ENCODE data around the gene GRID2. TPM values are rescaled to one million over a fixed set of nuclear protein-coding genes. Genes with fewer than 3 reads are reported as not detected.

The GRID2 gene
- total and polyA plus RNA-seq, 2 of the 13 experiments (the other 11 are each of a cell fraction or from before 2014, with no cell fraction given): not detected

- CTCF ChIA-PET (ENCODE audit: low intra/inter-chr PET ratio, low total read pairs): no interaction called here
- no peak for DNase-seq (ENCODE audit: low spot score)
- BruUV-seq (replicated peaks): no TSS peak
- no peak overlapping the region for H2AFZ ChIP-seq (ENCODE audit: low read length)
- H3K9me3 ChIP-seq (ENCODE audit: low read length): no peaks in the 10 kb centered on the region
- in situ Hi-C loops (cut with HindIII; ENCODE audit: extremely low pct_ligation_motif_present, low pct_unique_long_range_greater_than_20kb) (no loop called here), intact Hi-C loops (cut with micrococcal nuclease; ENCODE audit: unreplicated experiment) (no loop called here)
- H3K27ac ChIP-seq (ENCODE audit: extremely low read length, insufficient read depth, low read length): no peak overlapping the region
- no peak for FAIRE-seq
- no peak for ATAC-seq
- no peaks in the 10 kb centered on the region for H3K36me3 ChIP-seq (replicated peaks in 1 of 2; ENCODE audit: control insufficient read depth in 1 of 2, insufficient read depth in 2 of 2, low read length in 2 of 2)
- no peak for TF ChIP-seq IKZF1 (IDR thresholded peaks at IDR 0.05)
- no peak for TF ChIP-seq PCBP2 (optimal IDR thresholded peaks at IDR 0.05; ENCODE audit: low read depth, low read length, poor library complexity, severe bottlenecking)
- no peak for TF ChIP-seq ZNF367 (CRISPR knock-in tag; IDR thresholded peaks at IDR 0.05; ENCODE audit: borderline replicate concordance)
- no peak for TF ChIP-seq DZIP1 (CRISPR knock-in tag; IDR thresholded peaks at IDR 0.05)
- TF ChIP-seq PAF1 (CRISPR knock-in tag; IDR thresholded peaks at IDR 0.05): no peak
- TF ChIP-seq GTF2F1 (IDR thresholded peaks at IDR 0.05; ENCODE audit: low read length): no peak
- no peak for TF ChIP-seq TBP (CRISPR knock-in tag; IDR thresholded peaks at IDR 0.05)
- TF ChIP-seq CCDC6 (CRISPR knock-in tag; IDR thresholded peaks at IDR 0.05): no peak
- TF ChIP-seq ZNF547 (CRISPR knock-in tag; IDR thresholded peaks at IDR 0.05): no peak
- no peak for TF ChIP-seq KDM1A (CRISPR knock-in tag; IDR thresholded peaks at IDR 0.05)
- no peak for TF ChIP-seq ZNF619 (CRISPR knock-in tag; IDR thresholded peaks at IDR 0.05)
- TF ChIP-seq ZBTB33 (CRISPR knock-in tag; IDR thresholded peaks at IDR 0.05): no peak
- no peak for TF ChIP-seq ZNF737 (CRISPR knock-in tag; IDR thresholded peaks at IDR 0.05; ENCODE audit: borderline replicate concordance)
- no peak for TF ChIP-seq ELF3 (CRISPR knock-in tag; IDR thresholded peaks at IDR 0.05)
- no peak overlapping the region for H3K4me3 ChIP-seq (replicated peaks in 1 of 3; ENCODE audit: insufficient read depth in 1 of 3, low read depth in 2 of 3, low read length in 3 of 3)
- 20% methylated on average over 1 of the region's 1 CpG for WGBS (ENCODE audit: low lambda C conversion rate)
- POLR2A ChIA-PET: no interaction called here
- H3K9ac ChIP-seq (ENCODE audit: insufficient read depth, low read depth, low read length): no peak overlapping the region
- H3K27me3 ChIP-seq (ENCODE audit: control insufficient read depth in 1 of 2, insufficient read depth in 2 of 2, low read length in 2 of 2): no peaks in the 10 kb centered on the region
- no peaks in the 10 kb centered on the region for H4K20me1 ChIP-seq (ENCODE audit: insufficient read depth, low read length)
- no peak overlapping the region for H3K4me2 ChIP-seq (ENCODE audit: low read depth, low read length)
- H3K79me2 ChIP-seq (ENCODE audit: insufficient read depth, low read length): no peaks in the 10 kb centered on the region
- no peaks in the 10 kb centered on the region for H3K4me1 ChIP-seq (ENCODE audit: insufficient read depth, low read length)
These were observed 1439.9 kb downstream of the GRID2 start for GRCh38 chr4:93743635-93744034.

Data from HepG2 (cell line).